ENCODE measurements around the gene TNFSF8. TPM values are rescaled to one million over a fixed set of nuclear protein-coding genes. Genes with fewer than 3 reads are reported as not detected.

The TNFSF8 gene
- total RNA-seq, 2 donors from 2014 or later, result 0.22 to 1.7 TPM

GRCh38 chr9:114883709-114884108, 46.7 kb downstream of the TNFSF8 start:
- Histone ChIP-seq H3K4me1 (no peaks in the 10 kb centered on the region), H3K9me3 (peaks cover 0 to 8% of the 10 kb centered on the region in 2 donors), H3K36me3 (no peaks in the 10 kb centered on the region), H3K27me3 (no peaks in the 10 kb centered on the region), H3K4me3 (no peak overlapping the region), H3K27ac (no peak overlapping the region)
- DNase-seq (ENCODE audit: low spot score), result no peak
- TF ChIP-seq CTCF (IDR thresholded peaks at IDR 0.05), result no peak

GRCh38 chr9:114880291-114880745, 50.1 kb downstream of the TNFSF8 start:
- peaks cover 0 to 4% of the 10 kb centered on the region in 2 donors for H3K9me3 ChIP-seq
- no peak for DNase-seq (ENCODE audit: low spot score)
- H3K4me3 ChIP-seq, result no peak overlapping the region
- no peaks in the 10 kb centered on the region for H3K27me3 ChIP-seq
- H3K4me1 ChIP-seq, result no peaks in the 10 kb centered on the region
- TF ChIP-seq CTCF (IDR thresholded peaks at IDR 0.05), result no peak
- no peaks in the 10 kb centered on the region for H3K36me3 ChIP-seq
- H3K27ac ChIP-seq, result no peak overlapping the region

- H3K27me3 ChIP-seq, result no peaks in the 10 kb centered on the region
- no peaks in the 10 kb centered on the region for H3K4me1 ChIP-seq
- no peak for TF ChIP-seq CTCF (IDR thresholded peaks at IDR 0.05)
- no peak overlapping the region for H3K27ac ChIP-seq
- no peaks in the 10 kb centered on the region for H3K9me3 ChIP-seq
- H3K4me3 ChIP-seq, result no peak overlapping the region
- H3K36me3 ChIP-seq, result no peaks in the 10 kb centered on the region
- no peak for DNase-seq (ENCODE audit: low spot score)
These were observed 51.4 kb downstream of the TNFSF8 start for GRCh38 chr9:114878879-114879564.

- no peak for TF ChIP-seq CTCF (IDR thresholded peaks at IDR 0.05)
- Histone ChIP-seq H3K4me1 (no peaks in the 10 kb centered on the region), H3K27ac (no peak overlapping the region), H3K36me3 (no peaks in the 10 kb centered on the region), H3K27me3 (no peaks in the 10 kb centered on the region), H3K9me3 (no peaks in the 10 kb centered on the region), H3K4me3 (no peak overlapping the region)
- DNase-seq (ENCODE audit: low spot score), result no peak
These were observed 60.5 kb downstream of the TNFSF8 start for GRCh38 chr9:114869845-114870244.

GRCh38 chr9:114869378-114869777, 61.0 kb downstream of the TNFSF8 start:
- no peak for TF ChIP-seq CTCF (IDR thresholded peaks at IDR 0.05)
- Histone ChIP-seq H3K36me3 (no peaks in the 10 kb centered on the region), H3K4me3 (no peak overlapping the region), H3K4me1 (no peaks in the 10 kb centered on the region), H3K27me3 (no peaks in the 10 kb centered on the region), H3K27ac (no peak overlapping the region), H3K9me3 (no peaks in the 10 kb centered on the region)
- DNase-seq (ENCODE audit: low spot score), result no peak

GRCh38 chr9:114867327-114867726, 63.1 kb downstream of the TNFSF8 start:
- TF ChIP-seq CTCF (IDR thresholded peaks at IDR 0.05), result no peak
- DNase-seq (ENCODE audit: low spot score), result no peak
- Histone ChIP-seq H3K9me3 (no peaks in the 10 kb centered on the region), H3K4me1 (no peaks in the 10 kb centered on the region), H3K27ac (no peak overlapping the region), H3K36me3 (no peaks in the 10 kb centered on the region), H3K27me3 (no peaks in the 10 kb centered on the region), H3K4me3 (no peak overlapping the region)

Data from right atrium auricular region (tissue), 2 donors.